HepG2 (cell line): ENCODE results near the gene SIX3. TPM values are rescaled to one million over a fixed set of nuclear protein-coding genes. Genes with fewer than 3 reads are reported as not detected.

ENCODE experiments used
- ATAC-seq: fragments of 200-7000 bp; cut with Tn5 transposase; 3 replicates; pipeline ENCODE4 v1.9.1; 2020; ENCODE audit warnings: mild to moderate bottlenecking, moderate library complexity
- BruUV-seq: library from RNA; stranded (reverse); fragments of 400-500 nt; replicated peaks from 2 replicates; lab custom pipeline; 2021; lab: Mats Ljungman, UMichigan
- CTCF ChIA-PET: fragments of 300-600 bp; formaldehyde crosslinking; extraction: SDS; loops from one replicate; lab custom pipeline; 2021; ENCODE audit warnings: low total read pairs, inconsistent platforms, low intra/inter-chr PET ratio; lab: Yijun Ruan, JAX
- POLR2A ChIA-PET: fragments of 350-600 bp; sonication (Branson Sonifier 250); formaldehyde crosslinking; loops from one replicate; lab custom pipeline; 2020; ENCODE audit warnings: antibody characterized with exemption, inconsistent platforms; lab: Yijun Ruan, JAX
- DNase-seq: peaks from one replicate; pipeline ENCODE4 v3.0.0-alpha.2; 2015; ENCODE audit warnings: low spot score
- FAIRE-seq: peaks from 3 replicates; lab custom pipeline; 2011; peaks lifted over from hg19 to GRCh38; lab: Jason Lieb, UNC
- H2AFZ ChIP-seq: one replicate; pipeline ENCODE4 v1.6.1; 2011; ENCODE audit warnings: low read length, inconsistent platforms
- H3K27ac ChIP-seq: fragments of 300-600 bp; 3 replicates; pipeline ENCODE4 v1.8.0; 2011; ENCODE audit warnings: mixed run types, mild to moderate bottlenecking, mixed read lengths, low read length, inconsistent platforms; ENCODE audit not compliant: insufficient read depth; ENCODE audit errors: extremely low read length
- H3K27me3 ChIP-seq, 2 experiments: fragments of 200-600 bp in 1 of 2; 2 replicates in 1 of 2; 3 replicates in 1 of 2; pipeline versions ENCODE4 v1.6.0 to v1.8.0; 2011; ENCODE audit warnings: low read length in 2 of 2, mild to moderate bottlenecking in 2 of 2, moderate library complexity in 2 of 2, inconsistent platforms in 1 of 2; ENCODE audit not compliant: insufficient read depth in 2 of 2, control insufficient read depth in 1 of 2
- H3K36me3 ChIP-seq, 2 experiments: fragments of 200-600 bp in 1 of 2; replicated peaks in 1 of 2; 2 replicates in 1 of 2; 3 replicates in 1 of 2; pipeline versions ENCODE4 v1.5.1 to v1.8.0; 2011; ENCODE audit warnings: low read length in 2 of 2, inconsistent platforms in 1 of 2; ENCODE audit not compliant: insufficient read depth in 2 of 2, control insufficient read depth in 1 of 2
- H3K4me1 ChIP-seq: 2 replicates; pipeline ENCODE4 v1.5.1; 2012; ENCODE audit warnings: low read length, inconsistent platforms; ENCODE audit not compliant: insufficient read depth
- H3K4me2 ChIP-seq: 2 replicates; pipeline ENCODE4 v1.6.0; 2011; ENCODE audit warnings: low read depth, low read length, inconsistent platforms
- H3K4me3 ChIP-seq, 3 experiments: fragments of 200-600 bp in 1 of 3; sonication (generic), shearing (Covaris generic) in 1 of 3; replicated peaks in 1 of 3; 2 replicates each; pipeline ENCODE4 v1.5.1; 2011 to 2016; ENCODE audit warnings: low read length in 3 of 3, inconsistent platforms in 2 of 3, low read depth in 2 of 3, mild to moderate bottlenecking in 2 of 3, control low read depth in 1 of 3, mixed read lengths in 1 of 3; ENCODE audit not compliant: insufficient read depth in 1 of 3
- H3K79me2 ChIP-seq: one replicate; pipeline ENCODE4 v1.6.1; 2011; ENCODE audit warnings: low read length, inconsistent platforms; ENCODE audit not compliant: insufficient read depth
- H3K9ac ChIP-seq: 2 replicates; pipeline ENCODE4 v1.6.0; 2011; ENCODE audit warnings: mild to moderate bottlenecking, low read depth, low read length, inconsistent platforms; ENCODE audit not compliant: insufficient read depth
- H3K9me3 ChIP-seq: 2 replicates; pipeline ENCODE4 v1.5.1; 2012; ENCODE audit warnings: mild to moderate bottlenecking, low read length
- H4K20me1 ChIP-seq: 2 replicates; pipeline ENCODE4 v1.6.0; 2011; ENCODE audit warnings: inconsistent platforms, mild to moderate bottlenecking, low read length, moderate library complexity; ENCODE audit not compliant: insufficient read depth
- ATF7 ChIP-seq, 2 experiments: fragments of 450-650 bp in 1 of 2; sonication (generic) in 1 of 2; formaldehyde crosslinking in 1 of 2; IDR thresholded peaks; 2 replicates each; pipeline versions ENCODE4 v1.4.0 to v1.6.1; 2016 to 2020; ENCODE audit warnings: antibody characterized with exemption in 1 of 2, mild to moderate bottlenecking in 1 of 2, missing genetic modification reagents in 1 of 2
- CCDC6 ChIP-seq: sonication (generic); formaldehyde crosslinking; IDR thresholded peaks from 2 replicates; pipeline ENCODE4 v1.8.1; 2022; ENCODE audit warnings: mild to moderate bottlenecking, missing genetic modification reagents, moderate library complexity
- FOXJ3 ChIP-seq: sonication (generic); formaldehyde crosslinking; IDR thresholded peaks from 2 replicates; pipeline ENCODE4 v1.4.0; 2020; ENCODE audit warnings: missing genetic modification reagents, mild to moderate bottlenecking, borderline replicate concordance
- HIC2 ChIP-seq: sonication (generic); formaldehyde crosslinking; IDR thresholded peaks from 2 replicates; pipeline ENCODE4 v1.9.0; 2022; ENCODE audit warnings: low read depth, missing genetic modification reagents
- HMGA1 ChIP-seq: sonication (generic); formaldehyde crosslinking; conservative IDR thresholded peaks from 2 replicates; pipeline ENCODE4 v1.4.0; 2020; ENCODE audit warnings: missing genetic modification reagents
- KDM5A ChIP-seq: fragments of 200-600 bp; sonication (generic); IDR thresholded peaks from 2 replicates; pipeline ENCODE4 v1.7.0; 2018; ENCODE audit warnings: antibody characterized with exemption, mild to moderate bottlenecking, low read length, borderline replicate concordance
- MAFF ChIP-seq: IDR thresholded peaks from 2 replicates; pipeline ENCODE4 v1.6.1; 2011; ENCODE audit warnings: low read depth, low read length, improper control_type of control experiment
- MIER2 ChIP-seq: IDR thresholded peaks from 2 replicates; pipeline ENCODE4 v1.6.1; 2016; ENCODE audit warnings: missing biosample characterization, missing genetic modification reagents
- MTF1 ChIP-seq: sonication (generic); formaldehyde crosslinking; IDR thresholded peaks from 2 replicates; pipeline ENCODE4 v1.5.0; 2020; ENCODE audit warnings: missing genetic modification reagents
- MYNN ChIP-seq: sonication (generic); formaldehyde crosslinking; IDR thresholded peaks from 2 replicates; pipeline ENCODE4 v1.4.0; 2020; ENCODE audit warnings: mild to moderate bottlenecking, low read depth, missing genetic modification reagents
- PLRG1 ChIP-seq: fragments of 450-650 bp; conservative IDR thresholded peaks from 2 replicates; pipeline ENCODE4 v1.6.1; 2016
- RBM22 ChIP-seq: fragments of 200-400 bp; formaldehyde crosslinking; optimal IDR thresholded peaks from 2 replicates; pipeline ENCODE3; 2017; ENCODE audit warnings: mild to moderate bottlenecking, low read length, moderate library complexity
- SNRNP70 ChIP-seq: fragments of 200-400 bp; formaldehyde crosslinking; IDR thresholded peaks from 2 replicates; pipeline ENCODE4 v1.6.1; 2017; ENCODE audit warnings: mild to moderate bottlenecking, low read depth, low read length, moderate library complexity
- ZNF10 ChIP-seq: sonication (generic); formaldehyde crosslinking; IDR thresholded peaks from 2 replicates; pipeline ENCODE4 v1.4.0; 2020; ENCODE audit warnings: mild to moderate bottlenecking, low read depth, missing genetic modification reagents, borderline replicate concordance
- ZNF180 ChIP-seq: sonication (generic); formaldehyde crosslinking; IDR thresholded peaks from 2 replicates; pipeline ENCODE4 v1.4.0; 2020; ENCODE audit warnings: low read depth, missing genetic modification reagents, borderline replicate concordance
- ZNF354B ChIP-seq: sonication (generic); formaldehyde crosslinking; IDR thresholded peaks from 2 replicates; pipeline ENCODE4 v1.8.0; 2022; ENCODE audit warnings: mild to moderate bottlenecking, missing genetic modification reagents
- ZNF431 ChIP-seq: sonication (generic); formaldehyde crosslinking; IDR thresholded peaks from 2 replicates; pipeline ENCODE4 v1.9.0; 2022; ENCODE audit warnings: missing genetic modification reagents, low read depth, mild to moderate bottlenecking, borderline replicate concordance
- ZNF563 ChIP-seq: sonication (generic); formaldehyde crosslinking; IDR thresholded peaks from 2 replicates; pipeline ENCODE4 v1.8.0; 2022; ENCODE audit warnings: mild to moderate bottlenecking, moderate library complexity, missing genetic modification reagents
- ZNF790 ChIP-seq: sonication (generic); formaldehyde crosslinking; IDR thresholded peaks from 2 replicates; pipeline ENCODE4 v1.8.0; 2022; ENCODE audit warnings: missing genetic modification reagents, mild to moderate bottlenecking, borderline replicate concordance
- WGBS: methylation state at CpG from one replicate; pipeline ENCODE4 v1.1.6; 2017; ENCODE audit warnings: low lambda C conversion rate; 5-methylcytosine and 5-hydroxymethylcytosine counted together
- in situ Hi-C: cut with HindIII; loops from 2 replicates; pipeline ENCODE4 v1.10.0; 2017; ENCODE audit warnings: low pct_unique_long_range_greater_than_20kb; ENCODE audit not compliant: extremely low pct_ligation_motif_present
- intact Hi-C: fragments of 100-400 bp; cut with micrococcal nuclease; formaldehyde crosslinking; loops from one replicate; pipeline ENCODE4 v1.10.0; 2022; ENCODE audit not compliant: unreplicated experiment
- polyA plus RNA-seq, 8 experiments: library from polyadenylated mRNA; depleted of rRNA in 3 of 8; stranded (reverse) in 7 of 8; unstranded in 1 of 8; fragments of >200 nt; fragmentation: Illumina TruSeq in 4 of 8; extraction: Trizol in 4 of 8; gene quantifications; 2 replicates each; pipeline versions ENCODE4 v1.2.1 to v1.2.3, GENCODE V29; 2011 to 2016; ENCODE audit warnings: low read depth in 4 of 8, missing spikeins in 1 of 8, mixed read lengths in 1 of 8; ENCODE audit not compliant: insufficient read depth in 1 of 8
- total RNA-seq, 5 experiments: library from RNA; depleted of rRNA; stranded (reverse); fragments of >200 nt; fragmentation: Illumina TruSeq; extraction: Trizol; gene quantifications; 2 replicates each; pipeline ENCODE4 v1.2.3, GENCODE V29; 2016; ENCODE audit warnings: low read depth in 1 of 5

The SIX3 gene
- total and polyA plus RNA-seq, 2 of the 13 experiments (the other 11 are each of a cell fraction or from before 2014, with no cell fraction given), result not detected

GRCh38 chr2:44926957-44927356 is 14.5 kb upstream of the SIX3 start (continued):
- no peak for TF ChIP-seq HIC2 (CRISPR knock-in tag)
- no peak for TF ChIP-seq SNRNP70
- TF ChIP-seq CCDC6, result no peak
- TF ChIP-seq MIER2 (CRISPR knock-in tag), result no peak
- no peak for TF ChIP-seq MTF1 (CRISPR knock-in tag)
- TF ChIP-seq FOXJ3 (CRISPR knock-in tag), result no peak
- TF ChIP-seq ZNF10 (CRISPR knock-in tag), result no peak
- no peak for TF ChIP-seq HMGA1 (CRISPR knock-in tag)

GRCh38 chr2:44927985-44928482 is 13.5 kb upstream of the SIX3 start:
- H3K9ac ChIP-seq, result no peak overlapping the region
- H3K27me3 ChIP-seq, result peaks cover 5 to 71% of the 10 kb centered on the region in 2 experiments; a peak in 4 of 5 replicates
- H3K4me1 ChIP-seq, result no peaks in the 10 kb centered on the region
- H4K20me1 ChIP-seq, result no peaks in the 10 kb centered on the region
- no peaks in the 10 kb centered on the region for H3K79me2 ChIP-seq
- no peak for DNase-seq
- ChIA-PET CTCF (no interaction called here), POLR2A (no interaction called here)
- H3K36me3 ChIP-seq, result no peaks in the 10 kb centered on the region
- no peak overlapping the region for H3K27ac ChIP-seq
- BruUV-seq, result no TSS peak
- intact Hi-C loops (no loop called here), in situ Hi-C loops (no loop called here)
- H3K4me3 ChIP-seq, result no peak overlapping the region
- no peaks in the 10 kb centered on the region for H3K9me3 ChIP-seq
- TF ChIP-seq ZNF790 (no peak), ZNF563 (CRISPR knock-in tag) (no peak), PLRG1 (no peak), RBM22 (no peak), MYNN (CRISPR knock-in tag) (no peak), ATF7 (IDR thresholded peaks at IDR 0.05) (no peak), ATF7 (CRISPR knock-in tag; IDR thresholded peaks at IDR 0.05) (no peak), ZNF431 (CRISPR knock-in tag) (no peak), KDM5A (no peak), ZNF180 (CRISPR knock-in tag) (no peak), MAFF (no peak), ZNF354B (CRISPR knock-in tag) (no peak)
- no peak overlapping the region for H3K4me2 ChIP-seq
- WGBS, result 54% methylated on average over 36 of the region's 36 CpGs
- no peak for FAIRE-seq
- ATAC-seq, result no peak
- H2AFZ ChIP-seq, result no peak overlapping the region
